OCI-LY1 (cell line): ENCODE data around the gene SEC23IP.
A peak's percentile ranks its signal among the peaks of the same experiment; 100 is the strongest.
"Not testable (repeated sequence)": the region's sequence is repeated elsewhere in the genome, so short reads cannot be mapped to it uniquely, and the experiment has no call there.

Source experiments
- H2AFZ ChIP-seq: fragments of 200-600 bp; sonication (generic), shearing (Covaris generic); 2 replicates; pipeline ENCODE4 v1.6.0; 2014; ENCODE audit warnings: antibody characterized with exemption, mild to moderate bottlenecking, low read length
- H3F3A ChIP-seq: fragments of 200-600 bp; sonication (generic), shearing (Covaris generic); 2 replicates; pipeline ENCODE4 v1.6.0; 2014; ENCODE audit warnings: mild to moderate bottlenecking, antibody characterized with exemption, low read length, moderate library complexity; ENCODE audit not compliant: insufficient read depth
- H3K27ac ChIP-seq: fragments of 200-600 bp; sonication (generic); 2 replicates; pipeline ENCODE4 v1.5.1; 2014; ENCODE audit warnings: low read length, mixed run types, mild to moderate bottlenecking, low read depth; ENCODE audit not compliant: poor library complexity, severe bottlenecking
- H3K27me3 ChIP-seq: fragments of 200-600 bp; sonication (generic); 2 replicates; pipeline ENCODE4 v1.6.0; 2014; ENCODE audit warnings: antibody characterized with exemption, mild to moderate bottlenecking, low read length, moderate library complexity; ENCODE audit not compliant: insufficient read depth
- H3K36me3 ChIP-seq: fragments of 200-600 bp; sonication (generic); 2 replicates; pipeline ENCODE4 v1.6.1; 2014; ENCODE audit warnings: mild to moderate bottlenecking, antibody characterized with exemption, low read length, moderate library complexity, mixed read lengths; ENCODE audit not compliant: insufficient read depth
- H3K4me1 ChIP-seq: fragments of 200-600 bp; sonication (generic); 2 replicates; pipeline ENCODE4 v1.5.1; 2014; ENCODE audit warnings: mild to moderate bottlenecking, low read length, moderate library complexity; ENCODE audit not compliant: insufficient read depth, severe bottlenecking
- H3K4me2 ChIP-seq: fragments of 200-600 bp; sonication (generic), shearing (Covaris generic); 2 replicates; pipeline ENCODE4 v1.6.1; 2014; ENCODE audit warnings: low read length
- H3K4me3 ChIP-seq: fragments of 200-600 bp; sonication (generic); 2 replicates; pipeline ENCODE4 v1.5.1; 2014; ENCODE audit warnings: low read length, low read depth, mild to moderate bottlenecking, mixed read lengths; ENCODE audit not compliant: poor library complexity, severe bottlenecking
- H3K79me2 ChIP-seq: fragments of 200-600 bp; shearing (Covaris generic); 2 replicates; pipeline ENCODE4 v1.6.1; 2016; ENCODE audit warnings: mixed run types, low read length, mixed read lengths; ENCODE audit not compliant: insufficient read depth
- H3K9ac ChIP-seq: fragments of 200-600 bp; sonication (generic), shearing (Covaris generic); 2 replicates; pipeline ENCODE4 v1.6.1; 2014; ENCODE audit warnings: mild to moderate bottlenecking, low read length, mixed read lengths
- H3K9me2 ChIP-seq: fragments of 200-600 bp; sonication (generic), shearing (Covaris generic); 2 replicates; pipeline ENCODE4 v1.6.1; 2014; ENCODE audit warnings: low read depth, mild to moderate bottlenecking, low read length, mixed read lengths
- H3K9me3 ChIP-seq: fragments of 200-600 bp; shearing (Covaris generic); 2 replicates; pipeline ENCODE4 v1.6.1; 2014; ENCODE audit warnings: low read length, mixed read lengths
- H4K20me1 ChIP-seq: fragments of 200-600 bp; sonication (generic), shearing (Covaris generic); 2 replicates; pipeline ENCODE4 v1.6.0; 2016; ENCODE audit warnings: mild to moderate bottlenecking, low read length; ENCODE audit not compliant: insufficient read depth
- CTCF ChIP-seq: fragments of 200-600 bp; sonication (generic), shearing (Covaris generic); IDR thresholded peaks from 2 replicates; pipeline ENCODE4 v1.5.1; 2017; ENCODE audit warnings: mild to moderate bottlenecking, antibody characterized with exemption, low read length, moderate library complexity, mixed read lengths
- EZH2 ChIP-seq: fragments of 200-600 bp; sonication (generic), shearing (Covaris generic); IDR thresholded peaks from 2 replicates; pipeline ENCODE4 v1.8.0; 2017; ENCODE audit warnings: borderline replicate concordance, mixed run types, mild to moderate bottlenecking, antibody characterized with exemption, low read length, moderate library complexity, mixed read lengths

Gene SEC23IP

GRCh38 chr10:119888715-119889114 is 3.8 kb upstream of the SEC23IP start:
- not testable (repeated sequence) for H4K20me1 ChIP-seq, H3K9me3 ChIP-seq, H3K27me3 ChIP-seq, H3F3A ChIP-seq, H3K9ac ChIP-seq, H3K9me2 ChIP-seq, H3K4me2 ChIP-seq, H3K79me2 ChIP-seq, H2AFZ ChIP-seq, H3K27ac ChIP-seq, H3K4me3 ChIP-seq, H3K36me3 ChIP-seq
- peaks cover 15% of the 10 kb centered on the region for H3K4me1 ChIP-seq

- not testable (repeated sequence) for H2AFZ ChIP-seq, H3K4me2 ChIP-seq, H3K9ac ChIP-seq, H3K9me3 ChIP-seq, H4K20me1 ChIP-seq, H3F3A ChIP-seq, H3K9me2 ChIP-seq, H3K36me3 ChIP-seq, H3K27ac ChIP-seq, H3K4me3 ChIP-seq, H3K27me3 ChIP-seq
- Histone ChIP-seq H3K4me1 (peaks cover 20% of the 10 kb centered on the region), H3K79me2 (peaks cover 14% of the 10 kb centered on the region)
Measured at GRCh38 chr10:119889201-119889600, 3.3 kb upstream of the SEC23IP start.

GRCh38 chr10:119890307-119890706 is 2.2 kb upstream of the SEC23IP start:
- H3K9me3 ChIP-seq, H3K36me3 ChIP-seq, H3K27me3 ChIP-seq, H4K20me1 ChIP-seq, H3K9ac ChIP-seq, H3K4me2 ChIP-seq, H2AFZ ChIP-seq, H3K9me2 ChIP-seq, H3K27ac ChIP-seq, H3F3A ChIP-seq, H3K4me3 ChIP-seq: not testable (repeated sequence)
- Histone ChIP-seq H3K4me1 (peaks cover 23% of the 10 kb centered on the region), H3K79me2 (peaks cover 16% of the 10 kb centered on the region)

- Histone ChIP-seq H3K79me2 (peaks cover 22% of the 10 kb centered on the region), H3K4me3 (peak overlapping the region; percentile 79), H3K9ac (peak overlapping the region; percentile 81), H3K4me1 (peaks cover 23% of the 10 kb centered on the region), H3K4me2 (peak overlapping the region; percentile 96), H2AFZ (peak overlapping the region; percentile 51)
- H3F3A ChIP-seq, H3K27me3 ChIP-seq, H3K36me3 ChIP-seq, H3K27ac ChIP-seq, H3K9me3 ChIP-seq, H4K20me1 ChIP-seq, H3K9me2 ChIP-seq: not testable (repeated sequence)
Measured at GRCh38 chr10:119891849-119892187, 712 bp upstream of the SEC23IP start.

- no peaks in the 10 kb centered on the region for H3K27me3 ChIP-seq
- H3K27ac ChIP-seq = peak overlapping the region; percentile 14
- TF ChIP-seq EZH2 (no peak), CTCF (no peak)
- H3K79me2 ChIP-seq = peaks cover 31% of the 10 kb centered on the region
- peaks cover 23% of the 10 kb centered on the region for H3K4me1 ChIP-seq
- H4K20me1 ChIP-seq = no peaks in the 10 kb centered on the region
- no peaks in the 10 kb centered on the region for H3K9me3 ChIP-seq
- peaks cover under 1% of the 10 kb centered on the region; the same call in 1 of the 2 replicates for H3K36me3 ChIP-seq
- no peaks in the 10 kb centered on the region for H3K9me2 ChIP-seq
- H3K4me2 ChIP-seq = peak overlapping the region; percentile 96
- H3F3A ChIP-seq = no peaks in the 10 kb centered on the region
- peak overlapping the region; percentile 81 for H3K9ac ChIP-seq
- peak overlapping the region; percentile 79 for H3K4me3 ChIP-seq
- H2AFZ ChIP-seq = no peak overlapping the region
Measured at GRCh38 chr10:119893074-119893473, 544 bp downstream of the SEC23IP start.
